Mesenchymal stem cell (in vitro differentiated cells and primary cell): Measurements from ENCODE around the gene CLEC4D.

Experiments used
- DNase-seq: peaks from one replicate; pipeline ENCODE4 v3.0.0-alpha.2; 2013
- H2AFZ ChIP-seq: one replicate; pipeline ENCODE4 v1.6.1; 2013; ENCODE audit warnings: low read depth, mild to moderate bottlenecking, control low read depth, inconsistent platforms, low read length, moderate library complexity
- H2AK5ac ChIP-seq: 2 replicates; pipeline ENCODE4 v1.6.1; 2013; ENCODE audit warnings: low read length, moderate library complexity, mild to moderate bottlenecking, inconsistent platforms; ENCODE audit not compliant: severe bottlenecking
- H2BK120ac ChIP-seq: one replicate; pipeline ENCODE4 v1.6.1; 2013; ENCODE audit warnings: low read depth, mild to moderate bottlenecking, inconsistent platforms, low read length, moderate library complexity
- H2BK12ac ChIP-seq, 2 experiments: one replicate each; pipeline ENCODE4 v1.6.1; 2013; ENCODE audit warnings: inconsistent platforms in 2 of 2, low read length in 2 of 2, mild to moderate bottlenecking in 2 of 2, moderate library complexity in 2 of 2, control low read depth in 1 of 2
- H2BK15ac ChIP-seq: one replicate; pipeline ENCODE4 v1.6.1; 2013; ENCODE audit warnings: mild to moderate bottlenecking, low read depth, inconsistent platforms; ENCODE audit not compliant: poor library complexity, severe bottlenecking
- H2BK5ac ChIP-seq: 2 replicates; pipeline ENCODE4 v1.6.1; 2013; ENCODE audit warnings: low read depth, mild to moderate bottlenecking, low read length, control low read depth, inconsistent platforms; ENCODE audit not compliant: poor library complexity, severe bottlenecking
- H3K14ac ChIP-seq, 2 experiments: one replicate each; pipeline ENCODE4 v1.6.1; 2013; ENCODE audit warnings: inconsistent platforms in 2 of 2, low read length in 2 of 2, control low read depth in 1 of 2, mild to moderate bottlenecking in 1 of 2, moderate library complexity in 1 of 2
- H3K18ac ChIP-seq, 2 experiments: one replicate each; pipeline ENCODE4 v1.6.1; 2013; ENCODE audit warnings: inconsistent platforms in 2 of 2, low read length in 2 of 2, control low read depth in 1 of 2, low read depth in 1 of 2, mild to moderate bottlenecking in 1 of 2
- H3K23ac ChIP-seq, 2 experiments: one replicate each; pipeline ENCODE4 v1.6.1; 2013; ENCODE audit warnings: inconsistent platforms in 2 of 2, low read length in 2 of 2, mild to moderate bottlenecking in 2 of 2, moderate library complexity in 2 of 2, control low read depth in 1 of 2
- H3K27ac ChIP-seq: 2 replicates; pipeline ENCODE4 v1.5.1; 2013; ENCODE audit warnings: mild to moderate bottlenecking, moderate library complexity, low read length, control low read depth, inconsistent platforms; ENCODE audit not compliant: poor library complexity, severe bottlenecking
- H3K27me3 ChIP-seq, 2 experiments: 2 replicates each; pipeline versions ENCODE4 v1.6.1 to v1.7.0; 2013; ENCODE audit warnings: low read length in 2 of 2, mild to moderate bottlenecking in 2 of 2, moderate library complexity in 2 of 2, control low read depth in 1 of 2, inconsistent platforms in 1 of 2; ENCODE audit not compliant: control insufficient read depth in 1 of 2, insufficient read depth in 1 of 2
- H3K36me3 ChIP-seq, 2 experiments: 2 replicates each; pipeline versions ENCODE4 v1.6.1 to v1.7.0; 2013; ENCODE audit warnings: low read length in 2 of 2, control low read depth in 1 of 2, inconsistent platforms in 1 of 2, low read depth in 1 of 2, mild to moderate bottlenecking in 1 of 2; ENCODE audit not compliant: insufficient read depth in 2 of 2, control insufficient read depth in 1 of 2
- H3K4ac ChIP-seq, 2 experiments: one replicate each; pipeline ENCODE4 v1.6.1; 2013; ENCODE audit warnings: inconsistent platforms in 2 of 2, low read length in 2 of 2, mild to moderate bottlenecking in 2 of 2, moderate library complexity in 2 of 2, control low read depth in 1 of 2, low read depth in 1 of 2
- H3K4me1 ChIP-seq: 2 replicates; pipeline ENCODE4 v1.6.1; 2013; ENCODE audit warnings: low read depth, low read length, control low read depth; ENCODE audit not compliant: control insufficient read depth, insufficient read depth
- H3K4me2 ChIP-seq: 2 replicates; pipeline ENCODE4 v1.6.1; 2013; ENCODE audit warnings: low read length, mild to moderate bottlenecking, inconsistent platforms; ENCODE audit not compliant: poor library complexity, severe bottlenecking
- H3K4me3 ChIP-seq, 2 experiments: 2 replicates each; pipeline versions ENCODE4 v1.5.1 to v1.7.0; 2013; ENCODE audit warnings: low read length in 2 of 2, mild to moderate bottlenecking in 2 of 2, control low read depth in 1 of 2, low read depth in 1 of 2; ENCODE audit not compliant: insufficient read depth in 1 of 2
- H3K79me1 ChIP-seq: replicated peaks from 2 replicates; pipeline ENCODE4 v1.6.1; 2013; ENCODE audit warnings: mild to moderate bottlenecking, control low read depth, low read length, inconsistent platforms; ENCODE audit not compliant: poor library complexity, severe bottlenecking
- H3K9ac ChIP-seq: 2 replicates; pipeline ENCODE4 v1.7.0; 2013; ENCODE audit warnings: mild to moderate bottlenecking, low read length, moderate library complexity
- H3K9me3 ChIP-seq: 2 replicates; pipeline ENCODE4 v1.7.0; 2013; ENCODE audit warnings: mild to moderate bottlenecking, low read length; ENCODE audit not compliant: control insufficient read depth
- H4K8ac ChIP-seq: one replicate; pipeline ENCODE4 v1.6.1; 2013; ENCODE audit warnings: inconsistent platforms, mild to moderate bottlenecking, low read length, moderate library complexity
- H4K91ac ChIP-seq: one replicate; pipeline ENCODE4 v1.6.1; 2013; ENCODE audit warnings: mild to moderate bottlenecking, low read length, inconsistent platforms
- WGBS: methylation state at CpG from one replicate; pipeline ENCODE4 v1.1.7; 2013; ENCODE audit warnings: mixed read lengths; 5-methylcytosine and 5-hydroxymethylcytosine counted together

Gene CLEC4D

GRCh38 chr12:8475508-8476203, 37.6 kb upstream of the CLEC4D start:
- Histone ChIP-seq H3K9me3 (no peaks in the 10 kb centered on the region), H3K27ac (no peak overlapping the region), H2AK5ac (no peak overlapping the region), H3K79me1 (no peaks in the 10 kb centered on the region), H3K27me3 (no peaks in the 10 kb centered on the region), H2BK15ac (no peak overlapping the region), H4K91ac (no peak overlapping the region), H3K14ac (no peak overlapping the region), H2BK120ac (no peak overlapping the region), H3K4me2 (no peak overlapping the region), H3K36me3 (no peaks in the 10 kb centered on the region), H2BK12ac (no peak overlapping the region), H4K8ac (no peak overlapping the region), H3K4me1 (no peaks in the 10 kb centered on the region), H3K23ac (no peak overlapping the region), H3K9ac (no peak overlapping the region), H3K18ac (no peak overlapping the region), H3K4ac (no peak overlapping the region), H3K4me3 (no peak overlapping the region), H2AFZ (no peak overlapping the region), H2BK5ac (no peak overlapping the region)
- DNase-seq, result no peak

- Histone ChIP-seq H2AK5ac (no peak overlapping the region), H4K91ac (no peak overlapping the region), H2BK120ac (no peak overlapping the region), H3K23ac (no peak overlapping the region), H3K4me1 (no peaks in the 10 kb centered on the region), H3K18ac (no peak overlapping the region), H2BK5ac (no peak overlapping the region), H4K8ac (no peak overlapping the region), H3K79me1 (no peaks in the 10 kb centered on the region), H3K4me3 (no peak overlapping the region), H3K27ac (no peak overlapping the region), H3K9me3 (no peaks in the 10 kb centered on the region), H2BK15ac (no peak overlapping the region), H3K4me2 (no peak overlapping the region), H3K14ac (no peak overlapping the region), H3K9ac (no peak overlapping the region), H2BK12ac (no peak overlapping the region), H3K36me3 (no peaks in the 10 kb centered on the region), H3K4ac (no peak overlapping the region), H3K27me3 (no peaks in the 10 kb centered on the region), H2AFZ (no peak overlapping the region)
- DNase-seq, result no peak
- WGBS, result 84% methylated on average over 2 of the region's 2 CpGs
Measured at GRCh38 chr12:8482571-8483061, 30.7 kb upstream of the CLEC4D start.

- Histone ChIP-seq H3K14ac (no peak overlapping the region), H2BK12ac (no peak overlapping the region), H3K9ac (no peak overlapping the region), H3K27me3 (no peaks in the 10 kb centered on the region), H3K23ac (no peak overlapping the region), H4K8ac (no peak overlapping the region), H3K9me3 (no peaks in the 10 kb centered on the region), H3K4ac (no peak overlapping the region), H2AK5ac (no peak overlapping the region), H3K36me3 (no peaks in the 10 kb centered on the region), H2BK5ac (no peak overlapping the region), H4K91ac (no peak overlapping the region), H3K18ac (no peak overlapping the region), H2BK15ac (no peak overlapping the region), H3K4me2 (no peak overlapping the region), H3K4me1 (no peaks in the 10 kb centered on the region), H3K27ac (no peak overlapping the region), H2AFZ (no peak overlapping the region), H2BK120ac (no peak overlapping the region), H3K79me1 (no peaks in the 10 kb centered on the region), H3K4me3 (no peak overlapping the region)
- no peak for DNase-seq
Measured at GRCh38 chr12:8483079-8483478, 30.2 kb upstream of the CLEC4D start.

GRCh38 chr12:8491646-8492530, 21.4 kb upstream of the CLEC4D start:
- H3K4me1 ChIP-seq, result no peaks in the 10 kb centered on the region
- H3K9ac ChIP-seq, result no peak overlapping the region
- 85% methylated on average over 3 of the region's 5 CpGs for WGBS
- H3K23ac ChIP-seq, result no peak overlapping the region
- H3K4me3 ChIP-seq, result no peak overlapping the region
- no peak for DNase-seq
- no peaks in the 10 kb centered on the region for H3K9me3 ChIP-seq
- no peak overlapping the region for H4K8ac ChIP-seq
- H2BK5ac ChIP-seq, result no peak overlapping the region
- H4K91ac ChIP-seq, result no peak overlapping the region
- H3K79me1 ChIP-seq, result no peaks in the 10 kb centered on the region
- no peak overlapping the region for H2BK12ac ChIP-seq
- H2AK5ac ChIP-seq, result no peak overlapping the region
- H2BK120ac ChIP-seq, result no peak overlapping the region
- H3K36me3 ChIP-seq, result no peaks in the 10 kb centered on the region
- H3K27ac ChIP-seq, result no peak overlapping the region
- H2BK15ac ChIP-seq, result no peak overlapping the region
- H2AFZ ChIP-seq, result no peak overlapping the region
- H3K4ac ChIP-seq, result no peak overlapping the region
- no peak overlapping the region for H3K4me2 ChIP-seq
- H3K27me3 ChIP-seq, result no peaks in the 10 kb centered on the region
- no peak overlapping the region for H3K14ac ChIP-seq
- H3K18ac ChIP-seq, result no peak overlapping the region
